ENCODE measurements around the gene SGSM1. TPM values are rescaled to one million over a fixed set of nuclear protein-coding genes. Genes with fewer than 3 reads are reported as not detected.

SGSM1 gene
- total RNA-seq, 1 experiment from 2014 or later, result not detected

GRCh38 chr22:24962835-24963234 is 156.8 kb downstream of the SGSM1 start:
- Histone ChIP-seq H3K4me2 (ENCODE audit: low read depth, low read length, poor library complexity, severe bottlenecking) (no peak overlapping the region), H3K36me3 (ENCODE audit: insufficient read depth, low read length) (no peaks in the 10 kb centered on the region), H4K20me1 (ENCODE audit: insufficient read depth, low read depth, low read length) (no peaks in the 10 kb centered on the region), H3K4me1 (ENCODE audit: low read length) (no peaks in the 10 kb centered on the region), H2AFZ (ENCODE audit: low read length) (no peak overlapping the region), H3K9me3 (ENCODE audit: low read length) (no peaks in the 10 kb centered on the region), H3K9ac (ENCODE audit: low read length) (no peak overlapping the region), H3K79me2 (ENCODE audit: low read length) (no peaks in the 10 kb centered on the region), H3K4me3 (ENCODE audit: low read length) (no peak overlapping the region), H3K27ac (ENCODE audit: low read length) (no peak overlapping the region), H3K27me3 (ENCODE audit: low read length) (no peaks in the 10 kb centered on the region), H3K9me2 (replicated peaks; ENCODE audit: insufficient read depth, low read length) (no peaks in the 10 kb centered on the region)
- DNase-seq, result no peak

GRCh38 chr22:24964441-24964840 is 158.4 kb downstream of the SGSM1 start:
- Histone ChIP-seq H4K20me1 (ENCODE audit: insufficient read depth, low read depth, low read length) (no peaks in the 10 kb centered on the region), H2AFZ (ENCODE audit: low read length) (no peak overlapping the region), H3K79me2 (ENCODE audit: low read length) (no peaks in the 10 kb centered on the region), H3K4me3 (ENCODE audit: low read length) (no peak overlapping the region), H3K4me1 (ENCODE audit: low read length) (no peaks in the 10 kb centered on the region), H3K27ac (ENCODE audit: low read length) (no peak overlapping the region), H3K36me3 (ENCODE audit: insufficient read depth, low read length) (no peaks in the 10 kb centered on the region), H3K9ac (ENCODE audit: low read length) (no peak overlapping the region), H3K9me2 (replicated peaks; ENCODE audit: insufficient read depth, low read length) (no peaks in the 10 kb centered on the region), H3K4me2 (ENCODE audit: low read depth, low read length, poor library complexity, severe bottlenecking) (no peak overlapping the region), H3K27me3 (ENCODE audit: low read length) (no peaks in the 10 kb centered on the region), H3K9me3 (ENCODE audit: low read length) (no peaks in the 10 kb centered on the region)
- DNase-seq, result no peak

GRCh38 chr22:24965822-24966626 is 160.0 kb downstream of the SGSM1 start:
- no peaks in the 10 kb centered on the region for H3K9me3 ChIP-seq (ENCODE audit: low read length)
- H3K36me3 ChIP-seq (ENCODE audit: insufficient read depth, low read length), result no peaks in the 10 kb centered on the region
- no peak overlapping the region for H3K27ac ChIP-seq (ENCODE audit: low read length)
- H3K4me3 ChIP-seq (ENCODE audit: low read length), result no peak overlapping the region
- no peak overlapping the region for H2AFZ ChIP-seq (ENCODE audit: low read length)
- no peak for DNase-seq
- H3K79me2 ChIP-seq (ENCODE audit: low read length), result no peaks in the 10 kb centered on the region
- no peaks in the 10 kb centered on the region for H3K27me3 ChIP-seq (ENCODE audit: low read length)
- no peaks in the 10 kb centered on the region for H3K4me1 ChIP-seq (ENCODE audit: low read length)
- H3K4me2 ChIP-seq (ENCODE audit: low read depth, low read length, poor library complexity, severe bottlenecking), result no peak overlapping the region
- no peaks in the 10 kb centered on the region for H3K9me2 ChIP-seq (replicated peaks; ENCODE audit: insufficient read depth, low read length)
- H3K9ac ChIP-seq (ENCODE audit: low read length), result no peak overlapping the region
- no peaks in the 10 kb centered on the region for H4K20me1 ChIP-seq (ENCODE audit: insufficient read depth, low read depth, low read length)

- no peak for DNase-seq
- H3K4me1 ChIP-seq (ENCODE audit: low read length), result no peaks in the 10 kb centered on the region
- H3K79me2 ChIP-seq (ENCODE audit: low read length), result no peaks in the 10 kb centered on the region
- H4K20me1 ChIP-seq (ENCODE audit: insufficient read depth, low read depth, low read length), result no peaks in the 10 kb centered on the region
- H3K4me2 ChIP-seq (ENCODE audit: low read depth, low read length, poor library complexity, severe bottlenecking), result no peak overlapping the region
- no peaks in the 10 kb centered on the region for H3K36me3 ChIP-seq (ENCODE audit: insufficient read depth, low read length)
- H3K9me2 ChIP-seq (replicated peaks; ENCODE audit: insufficient read depth, low read length), result no peaks in the 10 kb centered on the region
- H3K27ac ChIP-seq (ENCODE audit: low read length), result no peak overlapping the region
- no peaks in the 10 kb centered on the region for H3K9me3 ChIP-seq (ENCODE audit: low read length)
- H3K27me3 ChIP-seq (ENCODE audit: low read length), result no peaks in the 10 kb centered on the region
- H3K4me3 ChIP-seq (ENCODE audit: low read length), result no peak overlapping the region
- no peak overlapping the region for H2AFZ ChIP-seq (ENCODE audit: low read length)
- no peak overlapping the region for H3K9ac ChIP-seq (ENCODE audit: low read length)
Measured at GRCh38 chr22:24968066-24968561, 162.1 kb downstream of the SGSM1 start.

GRCh38 chr22:24969560-24970301 is 163.7 kb downstream of the SGSM1 start:
- H3K36me3 ChIP-seq (ENCODE audit: insufficient read depth, low read length), result no peaks in the 10 kb centered on the region
- H3K4me1 ChIP-seq (ENCODE audit: low read length), result peaks cover 3% of the 10 kb centered on the region; the same call in 1 of the 2 replicates
- H3K27ac ChIP-seq (ENCODE audit: low read length), result no peak overlapping the region
- no peaks in the 10 kb centered on the region for H3K9me3 ChIP-seq (ENCODE audit: low read length)
- H3K4me2 ChIP-seq (ENCODE audit: low read depth, low read length, poor library complexity, severe bottlenecking), result no peak overlapping the region
- H3K9ac ChIP-seq (ENCODE audit: low read length), result no peak overlapping the region
- H2AFZ ChIP-seq (ENCODE audit: low read length), result no peak overlapping the region
- no peaks in the 10 kb centered on the region for H4K20me1 ChIP-seq (ENCODE audit: insufficient read depth, low read depth, low read length)
- H3K27me3 ChIP-seq (ENCODE audit: low read length), result no peaks in the 10 kb centered on the region
- no peaks in the 10 kb centered on the region for H3K79me2 ChIP-seq (ENCODE audit: low read length)
- DNase-seq, result no peak
- no peaks in the 10 kb centered on the region for H3K9me2 ChIP-seq (replicated peaks; ENCODE audit: insufficient read depth, low read length)
- H3K4me3 ChIP-seq (ENCODE audit: low read length), result no peak overlapping the region

GRCh38 chr22:24972369-24972768 is 166.4 kb downstream of the SGSM1 start:
- no peaks in the 10 kb centered on the region for H3K79me2 ChIP-seq (ENCODE audit: low read length)
- H3K4me1 ChIP-seq (ENCODE audit: low read length), result peaks cover 27% of the 10 kb centered on the region
- no peak overlapping the region for H3K9ac ChIP-seq (ENCODE audit: low read length)
- no peak overlapping the region for H3K4me2 ChIP-seq (ENCODE audit: low read depth, low read length, poor library complexity, severe bottlenecking)
- DNase-seq, result no peak
- H3K27ac ChIP-seq (ENCODE audit: low read length), result no peak overlapping the region
- H3K36me3 ChIP-seq (ENCODE audit: insufficient read depth, low read length), result no peaks in the 10 kb centered on the region
- H3K9me3 ChIP-seq (ENCODE audit: low read length), result no peaks in the 10 kb centered on the region
- H3K27me3 ChIP-seq (ENCODE audit: low read length), result no peaks in the 10 kb centered on the region
- H3K4me3 ChIP-seq (ENCODE audit: low read length), result no peak overlapping the region
- H2AFZ ChIP-seq (ENCODE audit: low read length), result no peak overlapping the region
- no peaks in the 10 kb centered on the region for H3K9me2 ChIP-seq (replicated peaks; ENCODE audit: insufficient read depth, low read length)
- H4K20me1 ChIP-seq (ENCODE audit: insufficient read depth, low read depth, low read length), result no peaks in the 10 kb centered on the region

DNA sequence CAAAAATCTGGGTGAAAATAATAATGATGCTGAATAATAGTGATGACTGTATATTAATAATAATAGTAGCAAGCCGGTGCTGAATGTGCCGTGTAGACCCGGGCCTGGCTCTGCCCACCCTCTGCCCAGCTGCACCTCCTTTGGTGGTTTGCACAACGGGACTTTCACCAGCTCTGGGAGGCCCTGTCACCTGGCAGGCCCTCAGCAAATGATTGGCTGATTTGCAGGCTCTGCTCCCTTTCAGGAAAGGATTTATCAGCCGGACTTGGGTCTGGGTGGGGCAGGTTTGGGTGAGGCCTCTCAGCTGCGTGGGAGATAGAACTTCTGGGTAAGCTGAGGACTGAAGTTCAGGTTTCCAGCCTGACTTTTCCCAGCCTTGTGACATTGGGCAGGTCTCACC is 167.9 kb downstream of the SGSM1 start:
- peaks cover 36% of the 10 kb centered on the region for H3K4me1 ChIP-seq (ENCODE audit: low read length)
- no peaks in the 10 kb centered on the region for H3K9me3 ChIP-seq (ENCODE audit: low read length)

DNA sequence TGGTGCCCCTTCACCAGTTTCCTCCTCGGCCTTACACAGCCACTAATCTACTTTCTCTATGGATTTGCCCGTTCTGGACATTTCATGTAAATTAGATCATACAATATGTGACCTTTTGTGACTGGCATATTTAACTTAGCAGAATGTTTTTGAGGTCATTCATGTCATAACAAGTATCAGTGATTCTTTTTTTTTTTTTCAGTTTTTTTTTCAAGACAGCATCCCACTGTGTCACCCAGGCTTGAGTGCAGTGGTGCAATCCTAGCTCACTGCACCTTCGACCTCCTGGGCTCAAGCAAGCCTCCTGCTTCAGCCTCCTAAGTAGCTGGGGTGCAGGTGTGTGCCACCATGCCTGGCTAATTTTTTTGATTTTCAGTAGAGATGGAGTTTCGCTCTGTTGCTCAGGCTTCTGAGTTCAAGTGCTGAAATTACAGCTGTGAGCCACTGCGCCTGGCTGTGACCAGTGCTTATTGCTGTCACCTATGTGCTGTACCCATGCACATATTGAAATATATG is 169.2 kb downstream of the SGSM1 start:
- Histone ChIP-seq H3K9ac (ENCODE audit: low read length) (no peak overlapping the region), H3K9me3 (ENCODE audit: low read length) (no peaks in the 10 kb centered on the region), H2AFZ (ENCODE audit: low read length) (no peak overlapping the region), H3K4me3 (ENCODE audit: low read length) (no peak overlapping the region), H3K4me1 (ENCODE audit: low read length) (peaks cover 36% of the 10 kb centered on the region), H3K79me2 (ENCODE audit: low read length) (no peaks in the 10 kb centered on the region), H3K9me2 (replicated peaks; ENCODE audit: insufficient read depth, low read length) (no peaks in the 10 kb centered on the region), H3K4me2 (ENCODE audit: low read depth, low read length, poor library complexity, severe bottlenecking) (peak overlapping the region; percentile 29), H3K27ac (ENCODE audit: low read length) (peak overlapping the region; percentile 81), H3K27me3 (ENCODE audit: low read length) (no peaks in the 10 kb centered on the region), H3K36me3 (ENCODE audit: insufficient read depth, low read length) (no peaks in the 10 kb centered on the region), H4K20me1 (ENCODE audit: insufficient read depth, low read depth, low read length) (no peaks in the 10 kb centered on the region)
- peak; percentile 88 for DNase-seq

More for the DNA sequence above, 167.9 kb downstream of the SGSM1 start:
- H3K79me2 ChIP-seq (ENCODE audit: low read length), result no peaks in the 10 kb centered on the region
- H3K4me2 ChIP-seq (ENCODE audit: low read depth, low read length, poor library complexity, severe bottlenecking), result no peak overlapping the region
- H3K27me3 ChIP-seq (ENCODE audit: low read length), result no peaks in the 10 kb centered on the region
- DNase-seq, result no peak
- H3K4me3 ChIP-seq (ENCODE audit: low read length), result no peak overlapping the region
- no peaks in the 10 kb centered on the region for H4K20me1 ChIP-seq (ENCODE audit: insufficient read depth, low read depth, low read length)
- no peaks in the 10 kb centered on the region for H3K36me3 ChIP-seq (ENCODE audit: insufficient read depth, low read length)
- H2AFZ ChIP-seq (ENCODE audit: low read length), result no peak overlapping the region
- H3K27ac ChIP-seq (ENCODE audit: low read length), result no peak overlapping the region
- no peak overlapping the region for H3K9ac ChIP-seq (ENCODE audit: low read length)
- no peaks in the 10 kb centered on the region for H3K9me2 ChIP-seq (replicated peaks; ENCODE audit: insufficient read depth, low read length)

All from Karpas-422 (cell line).